Caco-2 (cell line): Measurements from ENCODE around the gene SLC12A5. TPM values are rescaled to one million over a fixed set of nuclear protein-coding genes. Genes with fewer than 3 reads are reported as not detected.

Source experiments
- BruUV-seq: library from RNA; stranded (reverse); fragments of 400-500 nt; replicated peaks from 2 replicates; lab custom pipeline; 2021; lab: Mats Ljungman, UMichigan
- CTCF ChIA-PET: fragments of 300-600 bp; sonication (Branson Sonifier 250); formaldehyde crosslinking; loops from one replicate; lab custom pipeline; 2022; ENCODE audit warnings: antibody characterized with exemption; lab: Charles Lee
- POLR2A ChIA-PET: fragments of 300-600 bp; sonication (Branson Sonifier 250); formaldehyde crosslinking; loops from one replicate; lab custom pipeline; 2022; ENCODE audit warnings: antibody characterized with exemption; lab: Charles Lee
- DNase-seq, 2 experiments: peaks; one replicate each; pipeline versions ENCODE4 v3.0.0 to v3.0.0-alpha.2; 2020 to 2022
- H3K27me3 ChIP-seq: replicated peaks from 2 replicates; pipeline ENCODE4 v1.6.0; 2011; ENCODE audit warnings: low read length; ENCODE audit not compliant: control insufficient read depth, insufficient read depth
- H3K36me3 ChIP-seq: 2 replicates; pipeline ENCODE4 v1.5.1; 2011; ENCODE audit warnings: low read length; ENCODE audit not compliant: control insufficient read depth, insufficient read depth
- H3K4me1 ChIP-seq: fragments of 250-450 bp; sonication (Bioruptor Pico); 2 replicates; pipeline ENCODE4 v1.5.1; 2020; ENCODE audit warnings: mild to moderate bottlenecking
- H3K4me3 ChIP-seq: 2 replicates; pipeline ENCODE4 v1.5.1; 2011; ENCODE audit warnings: low read depth, mild to moderate bottlenecking, control low read depth, low read length
- H3K9me3 ChIP-seq: fragments of 250-450 bp; sonication (Bioruptor Pico); 2 replicates; pipeline ENCODE4 v1.5.1; 2020; ENCODE audit warnings: mild to moderate bottlenecking, moderate library complexity
- H3K27ac Mint-ChIP-seq: one replicate; pipeline ENCODE4 v1.8.0; 2022; ENCODE audit warnings: mixed read lengths; ENCODE audit not compliant: unreplicated experiment
- H3K27me3 Mint-ChIP-seq: one replicate; pipeline ENCODE4 v1.8.0; 2022; ENCODE audit warnings: mixed read lengths; ENCODE audit not compliant: insufficient read depth, unreplicated experiment
- H3K36me3 Mint-ChIP-seq: one replicate; pipeline ENCODE4 v1.8.0; 2022; ENCODE audit warnings: mild to moderate bottlenecking, mixed read lengths; ENCODE audit not compliant: insufficient read depth, unreplicated experiment
- H3K4me1 Mint-ChIP-seq: one replicate; pipeline ENCODE4 v1.8.0; 2022; ENCODE audit warnings: low read depth, mixed read lengths; ENCODE audit not compliant: unreplicated experiment
- H3K4me3 Mint-ChIP-seq: one replicate; pipeline ENCODE4 v1.8.0; 2022; ENCODE audit warnings: mild to moderate bottlenecking, moderate library complexity, mixed read lengths; ENCODE audit not compliant: unreplicated experiment
- H3K9me3 Mint-ChIP-seq: one replicate; pipeline ENCODE4 v1.8.0; 2022; ENCODE audit warnings: mixed read lengths; ENCODE audit not compliant: unreplicated experiment
- CTCF ChIP-seq, 2 experiments: fragments of 200-600 bp in 1 of 2; IDR thresholded peaks; 1 replicate in 1 of 2; 2 replicates in 1 of 2; pipeline versions ENCODE4 v1.5.1 to v1.8.0; 2011 to 2022; ENCODE audit warnings: antibody characterized with exemption in 1 of 2, control low read depth in 1 of 2, inconsistent platforms in 1 of 2, low read depth in 1 of 2, low read length in 1 of 2, mild to moderate bottlenecking in 1 of 2, moderate library complexity in 1 of 2; ENCODE audit not compliant: insufficient read depth in 1 of 2, severe bottlenecking in 1 of 2, unreplicated experiment in 1 of 2
- intact Hi-C: fragments of 100-400 bp; cut with micrococcal nuclease; formaldehyde crosslinking; loops from one replicate; pipeline ENCODE4 v1.10.0; 2022; ENCODE audit not compliant: unreplicated experiment
- total RNA-seq: library from RNA; stranded (reverse); gene quantifications from 2 replicates; pipeline ENCODE4 v1.2.3, GENCODE V29; 2022

Gene SLC12A5
- total RNA-seq, 1 experiment from 2014 or later = 1.9 TPM

- no peaks in the 10 kb centered on the region for H3K27me3 ChIP-seq
- H3K9me3 ChIP-seq = no peaks in the 10 kb centered on the region
- Mint-ChIP-seq H3K4me1 (no peaks in the 10 kb centered on the region), H3K36me3 (peaks cover 61% of the 10 kb centered on the region), H3K4me3 (no peak overlapping the region), H3K9me3 (no peaks in the 10 kb centered on the region), H3K27me3 (no peaks in the 10 kb centered on the region), H3K27ac (no peak overlapping the region)
- DNase-seq = no peak
- TF ChIP-seq CTCF (IDR thresholded peaks at IDR 0.05; ENCODE audit: insufficient read depth in 1 of 2, low read depth in 1 of 2, low read length in 1 of 2, severe bottlenecking in 1 of 2, unreplicated experiment in 1 of 2) = no peak
- intact Hi-C loops = no loop called here
- ChIA-PET CTCF (no interaction called here), POLR2A (no interaction called here)
- H3K4me3 ChIP-seq = no peak overlapping the region
- H3K4me1 ChIP-seq = no peaks in the 10 kb centered on the region
- peaks cover 15% of the 10 kb centered on the region for H3K36me3 ChIP-seq
- BruUV-seq = no TSS peak
Observed at GRCh38 chr20:46062151-46062550, 33.1 kb downstream of the SLC12A5 start.

- TF ChIP-seq CTCF (IDR thresholded peaks at IDR 0.05; ENCODE audit: insufficient read depth in 1 of 2, low read depth in 1 of 2, low read length in 1 of 2, severe bottlenecking in 1 of 2, unreplicated experiment in 1 of 2) = no peak
- Mint-ChIP-seq H3K36me3 (peaks cover 61% of the 10 kb centered on the region), H3K27me3 (no peaks in the 10 kb centered on the region), H3K4me1 (no peaks in the 10 kb centered on the region), H3K4me3 (no peak overlapping the region), H3K9me3 (no peaks in the 10 kb centered on the region), H3K27ac (no peak overlapping the region)
- H3K9me3 ChIP-seq = no peaks in the 10 kb centered on the region
- no TSS peak for BruUV-seq
- H3K4me1 ChIP-seq = no peaks in the 10 kb centered on the region
- ChIA-PET POLR2A (no interaction called here), CTCF (no interaction called here)
- H3K36me3 ChIP-seq = peaks cover 15% of the 10 kb centered on the region
- intact Hi-C loops = no loop called here
- H3K4me3 ChIP-seq = no peak overlapping the region
- H3K27me3 ChIP-seq = no peaks in the 10 kb centered on the region
- DNase-seq = no peak
Observed at GRCh38 chr20:46062621-46063020, 33.6 kb downstream of the SLC12A5 start.

- BruUV-seq = no TSS peak
- ChIA-PET POLR2A (no interaction called here), CTCF (no interaction called here)
- DNase-seq = no peak
- no peaks in the 10 kb centered on the region for H3K4me1 ChIP-seq
- TF ChIP-seq CTCF (IDR thresholded peaks at IDR 0.05; ENCODE audit: insufficient read depth in 1 of 2, low read depth in 1 of 2, low read length in 1 of 2, severe bottlenecking in 1 of 2, unreplicated experiment in 1 of 2) = no peak
- H3K9me3 ChIP-seq = no peaks in the 10 kb centered on the region
- peaks cover 15% of the 10 kb centered on the region for H3K36me3 ChIP-seq
- H3K4me3 Mint-ChIP-seq = no peak overlapping the region
- H3K36me3 Mint-ChIP-seq = peaks cover 66% of the 10 kb centered on the region
- H3K4me3 ChIP-seq = no peak overlapping the region
- no peaks in the 10 kb centered on the region for H3K9me3 Mint-ChIP-seq
- no peaks in the 10 kb centered on the region for H3K27me3 ChIP-seq
- no peak overlapping the region for H3K27ac Mint-ChIP-seq
- intact Hi-C loops = no loop called here
- no peaks in the 10 kb centered on the region for H3K4me1 Mint-ChIP-seq
- no peaks in the 10 kb centered on the region for H3K27me3 Mint-ChIP-seq
Observed at GRCh38 chr20:46063151-46063550, 34.1 kb downstream of the SLC12A5 start.
